SKM-1 (cell line): ENCODE results near the gene DOP1B.
"Not testable (repeated sequence)": the region's sequence is repeated elsewhere in the genome, so short reads cannot be mapped to it uniquely, and the experiment has no call there.

Experiments
- DNase-seq: peaks from one replicate; lab custom pipeline; 2025; ENCODE audit not compliant: unreplicated experiment; lab: John Stamatoyannopoulos, UW

DOP1B gene

DNA sequence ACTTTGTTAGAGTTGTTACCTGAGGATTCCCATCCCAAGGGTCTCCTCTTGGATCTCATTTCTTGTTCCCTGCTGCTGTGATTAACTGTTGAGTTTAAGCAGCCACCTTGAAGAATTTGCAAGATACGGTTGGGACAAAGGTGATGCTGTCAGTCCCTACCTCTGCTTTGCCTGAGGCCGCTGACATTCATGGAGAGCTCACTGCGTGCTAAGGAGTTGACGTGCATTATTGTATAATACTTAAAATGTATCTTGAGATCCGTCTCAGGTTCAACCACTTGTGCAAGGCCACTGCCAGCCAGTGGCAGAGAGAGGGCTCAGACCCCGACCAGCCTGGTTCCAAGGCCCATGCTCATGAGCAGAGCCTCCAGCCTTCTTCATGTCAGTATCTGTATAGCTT lies 14.2 kb downstream of the DOP1B start:
- no peak for DNase-seq

DNA sequence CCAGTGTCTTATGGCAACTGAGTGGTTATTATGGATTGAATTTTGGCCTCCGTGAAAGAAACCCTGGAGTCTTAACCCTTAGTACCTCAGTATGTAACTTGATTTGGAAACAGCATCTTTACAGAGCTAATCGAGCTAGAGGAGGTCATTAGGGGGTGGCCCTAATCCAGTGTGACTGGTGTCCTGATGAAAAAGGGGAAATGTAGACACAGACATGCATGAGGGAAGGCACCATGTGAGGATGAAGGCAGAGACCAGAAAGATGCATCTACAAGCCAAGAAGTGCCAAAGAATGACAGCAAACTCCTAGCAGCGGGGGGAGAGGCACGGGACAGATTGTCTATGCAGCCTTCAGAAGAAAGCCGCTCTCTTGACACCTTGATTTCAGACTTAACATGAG lies 14.7 kb downstream of the DOP1B start:
- no peak for DNase-seq

DNA sequence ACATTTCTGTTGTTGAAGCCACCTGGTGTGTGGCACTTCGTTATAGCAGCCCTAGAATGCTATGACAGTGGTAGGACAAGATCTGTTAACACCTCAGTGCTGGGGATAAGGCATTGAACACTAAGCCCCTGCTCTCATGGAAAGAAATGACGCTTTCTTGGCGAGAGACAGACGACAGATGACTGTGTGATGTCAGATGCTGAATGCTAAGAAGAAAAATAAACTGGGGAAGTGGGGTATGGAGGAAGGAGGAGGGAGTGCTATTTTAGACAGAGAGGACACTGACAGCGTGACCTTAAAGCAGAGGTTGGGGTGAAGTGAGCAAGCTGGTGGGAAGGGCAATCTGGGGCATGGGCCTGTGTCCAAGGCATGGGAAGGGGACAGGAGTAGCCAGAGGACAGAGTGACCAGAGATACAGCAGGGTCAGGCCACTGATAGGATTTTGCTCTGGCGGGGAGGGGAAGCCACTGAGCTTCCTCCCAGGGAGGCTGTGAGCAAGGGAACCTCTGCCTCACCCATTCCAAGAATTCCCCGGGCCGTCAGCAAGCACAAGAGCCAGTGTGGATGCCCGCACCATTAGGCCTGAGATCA lies 15.2 kb downstream of the DOP1B start:
- no peak for DNase-seq

DNA sequence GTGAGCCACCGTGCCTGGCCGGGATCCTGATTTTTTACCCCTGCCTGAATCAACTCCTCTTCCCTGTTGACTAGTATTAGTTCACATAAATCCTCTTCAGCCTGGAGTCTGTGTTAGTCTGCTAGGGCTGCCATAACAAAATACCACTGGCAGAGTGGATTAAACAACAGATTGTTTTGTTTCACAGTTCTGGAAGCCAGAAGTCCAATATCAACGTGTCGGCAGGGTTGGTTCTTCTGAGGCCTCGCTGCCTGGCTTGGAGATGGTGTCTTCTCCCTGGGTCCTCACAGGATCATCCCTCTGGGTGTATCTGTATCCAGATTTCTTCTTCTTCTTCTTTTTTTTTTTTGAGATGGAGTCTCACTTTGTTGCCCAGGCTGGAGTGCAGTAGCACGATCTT lies 18.2 kb downstream of the DOP1B start:
- no peak for DNase-seq

DNA sequence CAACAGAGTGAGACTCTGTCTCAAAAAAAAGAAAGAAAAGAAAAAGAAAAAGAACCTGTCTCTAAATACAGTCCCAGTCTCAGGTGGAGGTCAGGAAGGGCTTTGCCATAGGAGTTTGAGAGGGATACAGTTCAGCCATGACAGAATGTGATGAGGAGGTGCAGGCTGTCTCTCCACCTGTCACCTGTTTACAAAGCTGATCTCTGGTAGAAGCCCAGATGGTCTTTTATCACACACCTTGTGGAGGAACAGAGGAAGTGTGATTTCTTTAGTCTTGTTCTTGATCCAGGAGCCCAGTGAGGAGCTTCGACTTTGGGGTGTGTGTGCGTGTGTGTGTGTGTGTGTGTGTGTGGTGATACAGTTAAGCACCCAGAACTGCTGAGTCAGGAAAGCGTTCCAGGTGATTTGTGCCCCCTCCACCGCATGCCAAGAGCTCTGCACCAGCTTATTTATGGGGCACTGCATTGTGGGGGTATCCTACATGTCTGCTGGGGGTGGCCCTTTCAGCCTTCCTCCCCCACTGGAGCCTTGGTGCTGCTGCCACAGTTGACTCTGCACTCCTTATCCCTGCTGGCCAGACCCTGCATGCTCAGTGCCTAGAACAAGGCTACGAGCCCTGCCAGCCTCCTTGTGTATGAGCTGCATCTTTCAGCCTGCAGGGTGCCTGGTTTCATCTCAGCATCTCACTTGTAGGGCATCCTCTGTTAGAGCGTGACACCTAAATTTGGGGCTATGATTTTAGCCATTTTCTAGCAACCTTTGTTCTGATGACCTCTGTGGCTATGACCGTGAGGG lies 19.3 kb downstream of the DOP1B start:
- no peak for DNase-seq

DNA sequence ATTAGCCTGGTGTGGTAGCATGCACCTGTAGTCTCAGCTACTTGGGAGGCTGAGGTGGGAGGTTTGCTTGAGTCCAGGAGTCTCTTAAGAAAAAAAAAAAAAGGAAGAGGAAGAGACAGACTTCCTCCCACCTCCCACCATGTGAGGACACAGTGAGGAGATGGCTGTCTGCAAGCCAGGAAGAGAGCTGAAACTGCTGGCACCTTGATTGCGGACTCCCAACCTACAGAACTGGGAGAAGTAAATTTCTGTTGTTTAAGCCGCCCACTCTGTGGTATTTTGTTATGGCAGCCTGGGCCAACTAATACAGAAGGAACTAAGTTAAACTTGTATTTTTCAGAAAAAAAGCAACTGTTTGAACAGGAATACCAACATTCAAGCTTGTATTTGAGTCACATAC lies 21.7 kb downstream of the DOP1B start:
- DNase-seq, result no peak

DNA sequence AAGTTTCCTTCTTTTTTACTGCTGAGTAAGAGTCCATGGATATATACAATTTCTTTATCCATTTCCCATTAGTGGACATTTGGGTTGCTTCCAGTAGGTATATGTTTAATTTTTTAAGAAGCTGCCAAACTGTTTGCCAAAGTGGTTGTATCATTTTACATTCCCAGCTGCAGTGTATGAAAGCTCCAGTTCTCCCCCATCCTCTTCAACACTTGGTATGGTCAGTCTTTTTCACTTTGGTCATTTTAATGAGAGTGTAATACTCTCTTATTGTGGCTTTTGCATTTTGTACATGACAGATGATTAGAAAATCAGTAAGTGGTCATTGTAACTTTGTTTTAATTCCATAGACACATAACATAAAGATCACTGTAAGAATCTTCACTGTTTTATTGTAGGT lies 22.5 kb downstream of the DOP1B start:
- DNase-seq, result no peak

DNA sequence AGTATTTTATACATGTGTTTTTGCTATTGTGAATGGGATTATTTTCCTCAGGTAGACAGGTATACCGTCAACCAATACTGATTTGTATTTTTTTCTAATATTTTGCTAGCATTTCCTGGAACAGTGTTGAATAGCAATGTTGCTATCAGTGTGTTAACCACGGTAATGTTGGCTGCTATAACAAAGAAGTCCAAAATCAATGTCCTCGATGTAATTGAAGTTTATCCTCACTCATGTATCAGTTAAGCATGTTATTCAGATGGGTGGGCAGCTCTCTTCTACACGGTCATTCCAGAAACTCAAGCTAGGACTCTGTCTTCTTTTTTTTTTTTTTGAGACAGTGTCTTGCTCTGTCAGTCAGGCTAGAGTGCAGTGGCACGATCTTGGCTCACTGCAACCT lies 24.3 kb downstream of the DOP1B start:
- no peak for DNase-seq

DNA sequence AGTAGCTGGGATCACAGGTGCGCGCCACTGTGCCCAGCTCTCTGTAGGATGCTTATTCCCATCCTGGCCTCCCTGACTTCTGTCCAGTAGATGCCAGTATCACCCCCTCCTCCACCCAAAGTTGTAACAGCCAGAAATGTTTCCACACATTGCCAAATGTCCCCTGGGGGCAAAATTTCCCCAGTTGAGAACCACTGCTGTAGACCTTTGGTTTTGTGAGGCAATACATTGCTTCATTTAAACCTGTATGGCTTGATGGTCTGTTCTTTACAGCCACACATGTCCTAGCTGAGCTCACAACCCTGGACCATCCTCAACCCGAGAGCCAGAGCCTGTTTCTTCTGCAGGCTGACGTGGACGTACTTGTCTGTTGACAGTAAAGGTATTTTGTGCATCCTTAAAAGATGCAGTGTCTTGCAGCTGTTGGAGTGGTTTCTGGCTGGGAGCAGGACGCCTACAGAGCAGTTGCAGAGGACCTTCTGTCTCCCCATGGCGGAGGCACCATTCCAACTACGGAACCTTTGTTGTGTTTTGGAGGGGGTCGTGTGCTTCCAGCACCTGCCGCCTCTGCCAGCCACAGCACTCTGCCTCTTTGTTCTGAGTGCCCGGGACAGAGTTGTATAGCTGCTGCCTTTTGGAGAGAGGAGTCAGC lies 26.6 kb downstream of the DOP1B start:
- DNase-seq, result no peak

DNA sequence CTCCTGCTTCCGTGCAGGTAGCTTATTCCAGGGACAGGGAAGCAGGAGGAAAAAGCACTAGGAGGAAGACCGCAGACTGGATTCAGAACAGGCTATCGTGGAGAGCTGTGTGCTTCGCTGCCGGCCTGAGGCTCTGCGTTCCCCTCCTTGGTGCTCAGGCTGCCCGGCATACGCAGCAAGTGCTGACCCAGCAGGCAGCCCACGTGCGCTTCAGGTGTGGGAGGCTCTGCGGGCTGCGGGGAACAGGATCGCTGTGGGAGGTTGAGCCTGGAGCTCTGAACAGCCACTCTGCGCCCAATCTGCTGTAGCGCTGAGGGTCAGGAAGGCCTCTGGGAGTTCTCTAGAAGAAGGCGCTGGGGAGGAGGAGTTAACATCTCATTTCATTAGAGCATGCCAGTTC lies 27.9 kb downstream of the DOP1B start:
- DNase-seq, result no peak

DNA sequence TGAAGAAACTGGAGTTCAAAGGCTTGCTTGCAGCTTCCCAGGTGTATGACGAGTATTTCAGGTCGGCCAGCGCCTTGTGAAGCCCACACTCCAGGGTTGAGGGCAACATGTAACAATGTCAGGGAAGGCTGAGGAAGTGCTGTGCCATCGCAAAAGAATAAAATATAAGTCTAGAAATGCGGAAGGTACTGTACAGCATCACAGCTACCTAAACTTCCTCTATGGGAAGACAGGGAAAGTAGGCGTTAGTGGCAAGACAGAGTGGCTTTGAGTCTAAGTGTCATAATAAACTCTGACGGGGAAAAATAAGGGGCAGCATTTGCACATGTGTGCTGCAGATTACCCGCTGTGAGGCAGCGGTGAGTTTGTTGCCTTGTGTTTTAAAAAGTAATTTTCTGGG lies 28.9 kb downstream of the DOP1B start:
- DNase-seq, result no peak

DNA sequence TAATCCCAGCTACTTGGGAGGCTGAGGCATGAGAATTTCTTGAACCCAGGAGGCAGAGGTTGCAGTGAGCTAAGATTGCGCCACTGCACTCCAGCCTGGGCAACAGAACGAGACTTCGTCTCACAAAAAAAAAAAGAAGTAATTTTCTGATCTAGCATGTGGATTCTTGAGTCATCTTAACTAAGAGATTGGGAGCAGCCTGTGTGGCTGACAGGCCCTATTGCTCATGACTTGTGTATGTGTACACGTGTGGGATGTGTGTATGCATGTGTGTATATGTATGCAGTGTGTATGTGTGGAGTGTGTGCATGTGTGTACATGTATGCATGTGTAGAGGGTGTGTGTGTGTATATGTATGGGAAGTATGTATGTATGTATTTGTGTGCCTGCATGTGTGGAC lies 29.5 kb downstream of the DOP1B start:
- DNase-seq, result no peak

DNA sequence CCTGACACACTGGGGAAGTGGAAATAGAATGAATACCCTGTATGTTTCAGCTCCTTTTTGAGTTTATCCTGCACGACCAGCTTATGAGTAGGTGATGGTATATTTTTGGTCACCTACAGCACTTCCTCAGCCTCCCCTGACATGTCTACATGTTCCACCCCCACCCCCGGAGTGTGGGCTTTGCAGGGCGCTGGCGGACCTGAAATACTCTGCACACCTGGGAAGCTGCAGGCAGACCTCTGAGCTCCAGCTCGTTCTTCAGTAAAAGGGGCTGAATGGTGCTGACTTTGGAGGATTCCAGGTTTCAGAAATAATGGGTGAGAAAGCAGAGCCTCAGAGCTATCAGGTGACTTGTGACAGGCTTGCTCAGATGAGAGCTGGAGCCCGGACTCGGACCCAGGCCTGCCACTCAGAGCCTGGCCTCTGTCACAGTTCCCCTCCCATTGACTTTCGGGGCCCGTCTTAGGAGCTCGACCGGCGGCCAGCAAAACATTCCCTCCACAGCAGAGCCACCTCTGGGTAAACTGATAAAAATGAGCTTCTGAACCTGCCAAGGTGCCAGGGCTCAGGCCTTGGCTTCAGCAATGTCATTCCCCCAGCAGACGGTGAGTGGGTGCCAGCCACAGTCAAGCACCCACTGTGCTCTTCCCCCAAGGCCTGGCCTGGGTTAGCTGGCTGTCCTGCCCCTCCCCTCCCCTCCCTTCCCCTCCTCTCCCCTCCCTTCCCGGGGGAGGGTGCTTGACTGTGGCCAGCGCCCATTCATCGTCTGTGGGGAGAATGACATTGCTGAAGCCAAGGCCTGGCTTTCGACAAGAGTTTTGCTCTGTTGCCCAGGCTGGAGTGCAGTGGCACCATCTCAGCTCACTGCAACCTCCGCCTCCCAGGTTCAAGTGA lies 30.1 kb downstream of the DOP1B start:
- DNase-seq, result no peak

DNA sequence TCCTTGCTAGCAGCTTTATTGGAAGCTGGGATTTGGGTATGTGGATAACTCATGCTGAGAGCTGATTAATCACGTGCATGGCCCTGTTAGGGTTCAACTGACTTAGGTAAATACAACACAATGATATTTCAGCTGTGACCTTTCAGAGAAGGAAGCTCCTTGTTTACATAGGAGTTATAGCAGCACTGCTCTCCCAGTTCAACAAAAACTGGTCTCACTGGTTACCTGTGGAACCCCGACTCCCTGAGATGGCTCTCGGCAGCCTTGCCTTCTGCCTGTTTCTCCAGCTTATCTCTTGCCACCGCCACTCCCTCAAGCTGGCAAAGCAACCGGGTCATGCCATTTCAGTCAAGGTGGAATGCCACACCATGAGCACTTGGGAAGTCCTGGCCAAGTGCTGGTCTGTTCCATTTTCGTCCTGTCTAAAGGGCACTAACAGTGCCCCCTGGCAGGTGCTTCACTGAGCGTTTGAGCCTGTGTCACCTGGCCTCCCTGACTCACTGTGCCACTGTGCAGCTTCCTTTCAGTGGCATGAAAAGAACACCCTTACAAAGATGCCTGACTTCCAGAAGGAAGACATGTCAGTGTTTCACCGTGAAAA lies 31.6 kb downstream of the DOP1B start:
- no peak for DNase-seq

DNA sequence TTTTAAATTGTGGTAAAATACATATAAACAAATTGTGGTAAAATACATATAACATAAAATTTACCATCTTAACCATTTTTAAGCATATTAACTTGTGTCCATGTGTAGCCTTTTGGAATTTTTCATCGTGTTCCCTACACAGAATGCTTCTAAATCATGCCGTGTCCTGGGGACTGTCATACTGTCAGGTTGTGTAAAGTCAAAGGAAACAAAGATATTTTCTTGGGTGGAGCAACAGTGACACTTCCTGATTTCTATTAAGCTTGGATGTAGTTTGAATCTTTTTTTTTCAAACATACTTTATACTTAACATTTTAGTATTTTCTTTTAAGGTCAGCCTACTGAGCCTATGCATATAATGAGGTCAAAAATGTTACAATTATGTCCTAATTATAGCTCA lies 32.3 kb downstream of the DOP1B start:
- no peak for DNase-seq

DNA sequence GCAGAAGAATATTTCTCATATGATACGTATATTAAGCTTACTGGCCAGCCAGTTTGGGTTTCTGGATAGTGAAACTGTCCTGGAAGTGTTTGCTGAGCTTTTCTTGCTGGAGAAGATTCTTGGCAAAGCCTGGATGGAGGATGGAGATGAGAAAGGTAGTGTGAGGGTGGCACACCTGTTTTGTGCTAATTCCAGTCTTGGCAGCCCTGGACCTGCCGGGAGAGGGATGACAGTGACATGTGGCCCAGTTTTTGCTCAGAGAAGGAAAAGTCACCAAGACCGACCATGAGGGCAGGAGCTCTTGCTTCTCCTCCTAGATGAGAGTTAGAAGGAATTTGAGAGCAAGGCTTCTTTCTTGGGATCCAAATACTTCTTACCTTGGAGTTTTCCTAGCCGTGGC lies 34.1 kb downstream of the DOP1B start:
- DNase-seq, result no peak

DNA sequence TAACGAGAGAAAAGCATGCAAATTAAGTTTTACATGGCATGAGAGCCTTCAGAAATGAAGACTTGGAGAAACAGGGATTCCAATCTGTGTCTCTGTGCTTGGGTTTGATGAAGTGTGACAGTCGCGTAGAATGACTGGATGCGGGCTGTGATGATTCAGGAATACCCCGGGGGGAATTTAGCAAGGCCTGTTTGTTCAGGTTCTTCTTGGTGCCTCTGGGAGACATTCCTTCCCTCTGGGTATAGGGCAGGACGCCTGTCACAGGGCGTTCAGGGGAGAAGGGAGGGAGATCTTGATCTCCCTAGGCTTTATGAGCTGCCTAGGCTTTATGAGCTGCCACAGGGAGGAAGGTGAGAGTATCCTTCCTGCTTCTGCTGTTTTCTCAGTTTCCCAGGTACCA lies 36.6 kb downstream of the DOP1B start:
- DNase-seq, result no peak

DNA sequence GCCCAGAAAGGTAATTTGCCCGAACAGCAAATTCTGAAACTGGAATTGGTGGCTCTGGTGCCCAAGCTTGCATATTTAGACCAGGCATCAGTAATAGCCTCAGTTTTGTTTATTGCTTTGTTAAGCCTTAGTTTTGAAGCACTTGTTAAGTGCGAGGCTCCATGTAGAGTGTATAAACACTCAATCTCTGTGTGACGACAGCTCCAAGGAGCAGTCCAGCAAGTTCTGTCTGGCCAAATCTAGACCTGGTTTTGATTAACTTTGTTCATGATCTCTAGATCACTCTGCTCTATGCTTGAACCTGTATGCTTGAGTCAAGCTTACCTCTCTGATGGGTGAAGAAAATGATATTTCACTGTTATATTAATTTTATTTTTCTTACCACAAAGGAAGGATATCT lies 37.4 kb downstream of the DOP1B start:
- no peak for DNase-seq

DNA sequence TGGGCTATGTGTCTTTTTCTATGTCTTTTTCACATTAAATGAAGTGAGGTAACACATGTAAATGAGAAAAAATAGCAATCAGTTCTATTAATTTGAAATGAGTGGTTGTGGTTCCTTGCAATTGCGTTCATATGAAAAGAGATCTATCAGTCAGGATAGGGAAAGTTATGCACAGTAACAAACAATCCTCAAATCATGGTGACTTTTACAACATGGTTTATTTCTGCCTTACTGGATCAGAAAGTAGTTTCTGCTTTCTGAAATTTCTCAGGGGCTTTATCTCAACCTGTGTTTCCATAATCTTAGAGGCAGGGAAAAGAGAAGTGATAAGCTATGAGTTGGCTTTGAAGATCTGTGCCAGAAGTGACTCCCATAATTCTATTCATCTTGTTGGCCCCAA lies 39.0 kb downstream of the DOP1B start:
- DNase-seq, result no peak

DNA sequence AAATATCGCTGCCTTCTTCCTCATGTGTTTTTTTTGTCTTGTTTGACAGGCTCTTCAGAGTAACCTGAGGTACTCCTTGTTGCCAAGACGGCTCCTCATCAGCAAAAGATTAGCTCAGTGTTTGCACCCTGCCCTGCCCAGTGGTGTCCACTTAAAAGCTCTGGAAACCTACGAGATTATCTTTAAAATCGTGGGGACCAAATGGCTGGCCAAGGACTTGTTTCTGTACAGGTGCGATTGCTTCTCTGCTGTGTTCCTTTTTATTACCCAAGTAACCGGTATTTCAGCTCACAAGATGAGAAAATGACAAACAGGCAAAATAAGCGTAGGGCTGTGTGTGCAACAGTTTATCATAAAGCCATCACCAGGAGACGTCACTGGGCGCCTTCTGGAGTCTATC lies 42.4 kb downstream of the DOP1B start:
- DNase-seq, result no peak

DNA sequence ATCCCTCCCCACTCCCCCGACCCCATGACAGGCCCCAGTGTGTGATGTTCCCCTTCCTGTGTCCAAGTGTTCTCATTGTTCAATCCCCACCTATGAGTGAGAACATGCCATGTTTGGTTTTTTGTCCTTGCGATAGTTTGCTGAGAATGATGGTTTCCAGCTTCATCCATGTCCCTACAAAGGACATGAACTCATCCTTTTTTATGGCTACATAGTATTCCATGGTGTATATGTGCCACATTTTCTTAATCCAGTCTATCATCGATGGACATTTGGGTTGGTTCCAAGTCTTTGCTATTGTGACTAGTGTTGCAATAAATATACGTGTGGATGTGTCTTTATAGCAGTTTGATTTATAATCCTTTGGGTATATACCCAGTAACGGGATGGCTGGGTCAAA lies 43.0 kb downstream of the DOP1B start:
- not testable (repeated sequence) for DNase-seq
